Mesenchymal stem cell (in vitro differentiated cells and primary cell): ENCODE data around the gene TM2D3. TPM values are rescaled to one million over a fixed set of nuclear protein-coding genes. Genes with fewer than 3 reads are reported as not detected.
A peak's percentile ranks its signal among the peaks of the same experiment; 100 is the strongest.

ENCODE experiments used
- DNase-seq: peaks from one replicate; pipeline ENCODE4 v3.0.0-alpha.2; 2013
- H2AFZ ChIP-seq: one replicate; pipeline ENCODE4 v1.6.1; 2013; ENCODE audit warnings: low read depth, mild to moderate bottlenecking, control low read depth, inconsistent platforms, low read length, moderate library complexity
- H2AK5ac ChIP-seq: 2 replicates; pipeline ENCODE4 v1.6.1; 2013; ENCODE audit warnings: low read length, moderate library complexity, mild to moderate bottlenecking, inconsistent platforms; ENCODE audit not compliant: severe bottlenecking
- H2BK120ac ChIP-seq: one replicate; pipeline ENCODE4 v1.6.1; 2013; ENCODE audit warnings: low read depth, mild to moderate bottlenecking, inconsistent platforms, low read length, moderate library complexity
- H2BK12ac ChIP-seq, 2 experiments: one replicate each; pipeline ENCODE4 v1.6.1; 2013; ENCODE audit warnings: inconsistent platforms in 2 of 2, low read length in 2 of 2, mild to moderate bottlenecking in 2 of 2, moderate library complexity in 2 of 2, control low read depth in 1 of 2
- H2BK15ac ChIP-seq: one replicate; pipeline ENCODE4 v1.6.1; 2013; ENCODE audit warnings: mild to moderate bottlenecking, low read depth, inconsistent platforms; ENCODE audit not compliant: poor library complexity, severe bottlenecking
- H2BK5ac ChIP-seq: 2 replicates; pipeline ENCODE4 v1.6.1; 2013; ENCODE audit warnings: low read depth, mild to moderate bottlenecking, low read length, control low read depth, inconsistent platforms; ENCODE audit not compliant: poor library complexity, severe bottlenecking
- H3K14ac ChIP-seq, 2 experiments: one replicate each; pipeline ENCODE4 v1.6.1; 2013; ENCODE audit warnings: inconsistent platforms in 2 of 2, low read length in 2 of 2, control low read depth in 1 of 2, mild to moderate bottlenecking in 1 of 2, moderate library complexity in 1 of 2
- H3K18ac ChIP-seq, 2 experiments: one replicate each; pipeline ENCODE4 v1.6.1; 2013; ENCODE audit warnings: inconsistent platforms in 2 of 2, low read length in 2 of 2, control low read depth in 1 of 2, low read depth in 1 of 2, mild to moderate bottlenecking in 1 of 2
- H3K23ac ChIP-seq, 2 experiments: one replicate each; pipeline ENCODE4 v1.6.1; 2013; ENCODE audit warnings: inconsistent platforms in 2 of 2, low read length in 2 of 2, mild to moderate bottlenecking in 2 of 2, moderate library complexity in 2 of 2, control low read depth in 1 of 2
- H3K27ac ChIP-seq: 2 replicates; pipeline ENCODE4 v1.5.1; 2013; ENCODE audit warnings: mild to moderate bottlenecking, moderate library complexity, low read length, control low read depth, inconsistent platforms; ENCODE audit not compliant: poor library complexity, severe bottlenecking
- H3K27me3 ChIP-seq, 2 experiments: 2 replicates each; pipeline versions ENCODE4 v1.6.1 to v1.7.0; 2013; ENCODE audit warnings: low read length in 2 of 2, mild to moderate bottlenecking in 2 of 2, moderate library complexity in 2 of 2, control low read depth in 1 of 2, inconsistent platforms in 1 of 2; ENCODE audit not compliant: control insufficient read depth in 1 of 2, insufficient read depth in 1 of 2
- H3K36me3 ChIP-seq, 2 experiments: 2 replicates each; pipeline versions ENCODE4 v1.6.1 to v1.7.0; 2013; ENCODE audit warnings: low read length in 2 of 2, control low read depth in 1 of 2, inconsistent platforms in 1 of 2, low read depth in 1 of 2, mild to moderate bottlenecking in 1 of 2; ENCODE audit not compliant: insufficient read depth in 2 of 2, control insufficient read depth in 1 of 2
- H3K4ac ChIP-seq, 2 experiments: one replicate each; pipeline ENCODE4 v1.6.1; 2013; ENCODE audit warnings: inconsistent platforms in 2 of 2, low read length in 2 of 2, mild to moderate bottlenecking in 2 of 2, moderate library complexity in 2 of 2, control low read depth in 1 of 2, low read depth in 1 of 2
- H3K4me1 ChIP-seq: 2 replicates; pipeline ENCODE4 v1.6.1; 2013; ENCODE audit warnings: low read depth, low read length, control low read depth; ENCODE audit not compliant: control insufficient read depth, insufficient read depth
- H3K4me2 ChIP-seq: 2 replicates; pipeline ENCODE4 v1.6.1; 2013; ENCODE audit warnings: low read length, mild to moderate bottlenecking, inconsistent platforms; ENCODE audit not compliant: poor library complexity, severe bottlenecking
- H3K4me3 ChIP-seq, 2 experiments: 2 replicates each; pipeline versions ENCODE4 v1.5.1 to v1.7.0; 2013; ENCODE audit warnings: low read length in 2 of 2, mild to moderate bottlenecking in 2 of 2, control low read depth in 1 of 2, low read depth in 1 of 2; ENCODE audit not compliant: insufficient read depth in 1 of 2
- H3K79me1 ChIP-seq: replicated peaks from 2 replicates; pipeline ENCODE4 v1.6.1; 2013; ENCODE audit warnings: mild to moderate bottlenecking, control low read depth, low read length, inconsistent platforms; ENCODE audit not compliant: poor library complexity, severe bottlenecking
- H3K9ac ChIP-seq: 2 replicates; pipeline ENCODE4 v1.7.0; 2013; ENCODE audit warnings: mild to moderate bottlenecking, low read length, moderate library complexity
- H3K9me3 ChIP-seq: 2 replicates; pipeline ENCODE4 v1.7.0; 2013; ENCODE audit warnings: mild to moderate bottlenecking, low read length; ENCODE audit not compliant: control insufficient read depth
- H4K8ac ChIP-seq: one replicate; pipeline ENCODE4 v1.6.1; 2013; ENCODE audit warnings: inconsistent platforms, mild to moderate bottlenecking, low read length, moderate library complexity
- H4K91ac ChIP-seq: one replicate; pipeline ENCODE4 v1.6.1; 2013; ENCODE audit warnings: mild to moderate bottlenecking, low read length, inconsistent platforms
- WGBS: methylation state at CpG from one replicate; pipeline ENCODE4 v1.1.7; 2013; ENCODE audit warnings: mixed read lengths; 5-methylcytosine and 5-hydroxymethylcytosine counted together
- polyA plus RNA-seq, 2 experiments: library from polyadenylated mRNA; stranded (reverse); fragments of 200-250 nt; gene quantifications; one replicate each; pipeline ENCODE4 v1.2.3, GENCODE V29; 2013

Gene TM2D3
- polyA plus RNA-seq (2013, experiment 1 of 2): 26.7 TPM
- polyA plus RNA-seq (2013, experiment 2 of 2): 29.0 TPM

- Histone ChIP-seq H3K4ac (peak within 1 kb of the TSS; percentile 84 to 88), H3K14ac (peak within 1 kb of the TSS; percentile 70 to 88), H4K8ac (peak within 1 kb of the TSS; percentile 98), H3K4me2 (peak within 1 kb of the TSS; percentile 83), H3K79me1 (peaks cover 5% of the 10 kb centered on the region), H3K18ac (peak within 1 kb of the TSS; percentile 84 to 98), H2BK120ac (peak within 1 kb of the TSS; percentile 87), H2BK12ac (peak within 1 kb of the TSS in 1 of 2 experiments; percentile 64), H3K23ac (peak within 1 kb of the TSS in 1 of 2 experiments; percentile 63), H2AK5ac (peak within 1 kb of the TSS; percentile 79), H2BK15ac (peak within 1 kb of the TSS; percentile 60), H3K27ac (peak within 1 kb of the TSS; percentile 69), H3K9me3 (no peaks in the 10 kb centered on the region), H2AFZ (peak within 1 kb of the TSS; percentile 89), H2BK5ac (peak within 1 kb of the TSS; percentile 39), H3K27me3 (no peaks in the 10 kb centered on the region), H3K9ac (peak within 1 kb of the TSS; percentile 98), H3K4me1 (peaks cover 9% of the 10 kb centered on the region), H3K4me3 (peak within 1 kb of the TSS; percentile 95 to 98), H4K91ac (peak within 1 kb of the TSS; percentile 91), H3K36me3 (peaks cover 18 to 42% of the 10 kb centered on the region in 2 experiments)
- peak; percentile 93 for DNase-seq
- WGBS: under 1% methylated on average over 59 of the region's 75 CpGs
These were observed at the start of gene TM2D3 for GRCh38 chr15:101652098-101652785. TM2D3 (minus strand) TSS chr15:101652381; CDS start chr15:101652361, 20 bp downstream.

GRCh38 chr15:101698314-101698713 is 46.1 kb upstream of the TM2D3 start:
- Histone ChIP-seq H4K8ac (no peak overlapping the region), H3K27me3 (no peaks in the 10 kb centered on the region), H2BK15ac (no peak overlapping the region), H3K9me3 (no peaks in the 10 kb centered on the region), H2BK12ac (no peak overlapping the region), H3K9ac (no peak overlapping the region), H4K91ac (no peak overlapping the region), H3K14ac (no peak overlapping the region), H2AK5ac (no peak overlapping the region), H2AFZ (no peak overlapping the region), H3K23ac (no peak overlapping the region), H3K4me1 (peaks cover 2% of the 10 kb centered on the region), H3K79me1 (peaks cover 12% of the 10 kb centered on the region), H3K36me3 (peaks cover 26 to 84% of the 10 kb centered on the region in 2 experiments), H2BK5ac (no peak overlapping the region), H3K4ac (no peak overlapping the region), H3K27ac (no peak overlapping the region), H3K4me3 (no peak overlapping the region), H2BK120ac (no peak overlapping the region), H3K4me2 (no peak overlapping the region), H3K18ac (no peak overlapping the region)
- no peak for DNase-seq
- no CpG with 5 or more reads among the region's 2 CpGs for WGBS

GRCh38 chr15:101697488-101697887 is 45.3 kb upstream of the TM2D3 start:
- Histone ChIP-seq H3K23ac (no peak overlapping the region), H3K14ac (no peak overlapping the region), H3K27ac (no peak overlapping the region), H3K4ac (no peak overlapping the region), H2AK5ac (no peak overlapping the region), H3K9me3 (no peaks in the 10 kb centered on the region), H2BK12ac (no peak overlapping the region), H3K36me3 (peaks cover 25 to 83% of the 10 kb centered on the region in 2 experiments), H4K8ac (no peak overlapping the region), H3K18ac (no peak overlapping the region), H3K4me1 (peaks cover 2% of the 10 kb centered on the region), H3K4me2 (no peak overlapping the region), H2BK15ac (no peak overlapping the region), H2AFZ (no peak overlapping the region), H3K27me3 (no peaks in the 10 kb centered on the region), H2BK120ac (no peak overlapping the region), H3K79me1 (peaks cover 13% of the 10 kb centered on the region), H3K9ac (no peak overlapping the region), H3K4me3 (no peak overlapping the region), H4K91ac (no peak overlapping the region), H2BK5ac (no peak overlapping the region)
- WGBS: over 99% methylated on average over 7 of the region's 7 CpGs
- DNase-seq: no peak

GRCh38 chr15:101696829-101697228 is 44.6 kb upstream of the TM2D3 start:
- Histone ChIP-seq H3K27ac (no peak overlapping the region), H3K14ac (no peak overlapping the region), H4K8ac (no peak overlapping the region), H2AFZ (no peak overlapping the region), H3K9ac (no peak overlapping the region), H2BK12ac (no peak overlapping the region), H3K18ac (no peak overlapping the region), H3K4me2 (no peak overlapping the region), H3K4me3 (no peak overlapping the region), H3K79me1 (peaks cover 12% of the 10 kb centered on the region), H3K27me3 (no peaks in the 10 kb centered on the region), H2BK120ac (no peak overlapping the region), H2BK5ac (no peak overlapping the region), H3K4ac (no peak overlapping the region), H3K36me3 (peaks cover 22 to 81% of the 10 kb centered on the region in 2 experiments), H3K9me3 (no peaks in the 10 kb centered on the region), H3K23ac (no peak overlapping the region), H3K4me1 (peaks cover 2% of the 10 kb centered on the region), H2BK15ac (no peak overlapping the region), H2AK5ac (no peak overlapping the region), H4K91ac (no peak overlapping the region)
- no peak for DNase-seq
- WGBS: 100% methylated on average over 1 of the region's 1 CpG
